ENCODE data around the gene KCNQ1. TPM values are rescaled to one million over a fixed set of nuclear protein-coding genes. Genes with fewer than 3 reads are reported as not detected.

The KCNQ1 gene
- total RNA-seq, 1 experiment from 2014 or later, result 10.7 TPM

- ChIA-PET POLR2A (no interaction called here), CTCF (no interaction called here)
- H4K20me1 ChIP-seq (ENCODE audit: insufficient read depth), result no peaks in the 10 kb centered on the region
Measured at GRCh38 chr11:2669634-2670469, 225.0 kb downstream of the KCNQ1 start.

More at GRCh38 chr11:2669634-2670469, 225.0 kb downstream of the KCNQ1 start:
- H3K79me2 ChIP-seq (ENCODE audit: insufficient read depth, low read length), result no peaks in the 10 kb centered on the region
- intact Hi-C loops (cut with micrococcal nuclease), result no loop called here
- H2AFZ ChIP-seq (ENCODE audit: low read depth, low read length, poor library complexity, severe bottlenecking), result no peak overlapping the region
- H3K4me1 ChIP-seq (ENCODE audit: control insufficient read depth in 1 of 2, insufficient read depth in 2 of 2, low read length in 2 of 2), result no peaks in the 10 kb centered on the region
- RAD21 ChIA-PET (ENCODE audit: low non-redundant PET in 1 of 2, low total read pairs in 2 of 2, uncharacterized antibody in 2 of 2, unreplicated experiment in 2 of 2), result no interaction called here
- no peaks in the 10 kb centered on the region for H3K27me3 ChIP-seq (ENCODE audit: insufficient read depth, low read length)
- no TSS peak for BruUV-seq (replicated peaks)
- H3K27ac ChIP-seq (ENCODE audit: low read depth, low read length), result no peak overlapping the region
- no peak overlapping the region for H3K9ac ChIP-seq (ENCODE audit: low read length)
- no peaks in the 10 kb centered on the region for H3K9me2 ChIP-seq (ENCODE audit: insufficient read depth)
- H3K4me2 ChIP-seq (ENCODE audit: low read length), result no peak overlapping the region
- H3K4me3 ChIP-seq (replicated peaks in 1 of 2; ENCODE audit: low read depth in 1 of 2, low read length in 2 of 2), result no peak overlapping the region
- no peak for ATAC-seq
- no peaks in the 10 kb centered on the region for H3K9me3 ChIP-seq (ENCODE audit: control insufficient read depth in 1 of 2, insufficient read depth in 1 of 2, low read depth in 1 of 2, low read length in 2 of 2)
- no peak for TF ChIP-seq EZH2phosphoT487 (IDR thresholded peaks at IDR 0.05; ENCODE audit: borderline replicate concordance)
- TF ChIP-seq SRF (IDR thresholded peaks at IDR 0.05; ENCODE audit: low read depth), result no peak
- TF ChIP-seq ATF3 (IDR thresholded peaks at IDR 0.05), result no peak
- no peak for TF ChIP-seq CTCF (IDR thresholded peaks at IDR 0.05 in 2 of 3, conservative IDR thresholded peaks at IDR 0.05 in 1 of 3; ENCODE audit: borderline replicate concordance in 1 of 3, insufficient read depth in 1 of 3, low read depth in 2 of 3, low read length in 2 of 3)
- H3K36me3 ChIP-seq (ENCODE audit: control insufficient read depth in 1 of 2, insufficient read depth in 2 of 2, low read length in 2 of 2), result no peaks in the 10 kb centered on the region
- no peak for DNase-seq (ENCODE audit: low read depth, low spot score)
